Glomerular visceral epithelial cell (primary cell): ENCODE measurements around the gene DSG3.

Source experiments
- DNase-seq: peaks from one replicate; pipeline ENCODE4 v3.0.0-alpha.2; 2016; ENCODE audit errors: extremely low spot score

DSG3 gene

GRCh38 chr18:31432316-31432715, 15.2 kb upstream of the DSG3 start:
- no peak for DNase-seq

- no peak for DNase-seq
Measured at GRCh38 chr18:31436825-31437224, 10.7 kb upstream of the DSG3 start.

GRCh38 chr18:31438402-31438801, 9.1 kb upstream of the DSG3 start:
- DNase-seq, result no peak

- no peak for DNase-seq
Measured at GRCh38 chr18:31439807-31440325, 7.7 kb upstream of the DSG3 start.

GRCh38 chr18:31440787-31441186, 6.8 kb upstream of the DSG3 start:
- DNase-seq, result no peak

- no peak for DNase-seq
Measured at GRCh38 chr18:31441493-31441892, 6.0 kb upstream of the DSG3 start.

GRCh38 chr18:31444142-31444541, 3.4 kb upstream of the DSG3 start:
- no peak for DNase-seq

GRCh38 chr18:31445908-31446307, 1.6 kb upstream of the DSG3 start:
- no peak for DNase-seq

- no peak for DNase-seq
Measured at GRCh38 chr18:31446854-31447253, 687 bp upstream of the DSG3 start.

GRCh38 chr18:31450409-31450808, 2.9 kb downstream of the DSG3 start:
- DNase-seq, result no peak

GRCh38 chr18:31451625-31452024, 4.1 kb downstream of the DSG3 start:
- no peak for DNase-seq

GRCh38 chr18:31454066-31454708, 6.6 kb downstream of the DSG3 start:
- DNase-seq, result peak; percentile 72

GRCh38 chr18:31469629-31470028, 22.1 kb downstream of the DSG3 start:
- no peak for DNase-seq

- DNase-seq, result no peak
Measured at GRCh38 chr18:31478688-31479087, 31.1 kb downstream of the DSG3 start.

- DNase-seq, result no peak
Measured at GRCh38 chr18:31482051-31482450, 34.5 kb downstream of the DSG3 start.

GRCh38 chr18:31483396-31483795, 35.9 kb downstream of the DSG3 start:
- DNase-seq, result no peak

- no peak for DNase-seq
Measured at GRCh38 chr18:31484461-31484860, 36.9 kb downstream of the DSG3 start.

GRCh38 chr18:31486165-31486564, 38.6 kb downstream of the DSG3 start:
- no peak for DNase-seq

- DNase-seq, result peak; percentile 84
Measured at GRCh38 chr18:31487246-31488015, 39.9 kb downstream of the DSG3 start.

GRCh38 chr18:31489311-31489710, 41.8 kb downstream of the DSG3 start:
- DNase-seq, result peak; percentile 41

- peak; percentile 47 for DNase-seq
Measured at GRCh38 chr18:31490387-31490786, 42.8 kb downstream of the DSG3 start.

- no peak for DNase-seq
Measured at GRCh38 chr18:31490833-31491232, 43.3 kb downstream of the DSG3 start.

GRCh38 chr18:31491586-31491985, 44.0 kb downstream of the DSG3 start:
- DNase-seq, result no peak
